ENCODE data around the gene ATXN10.

ATXN10 gene

DNA sequence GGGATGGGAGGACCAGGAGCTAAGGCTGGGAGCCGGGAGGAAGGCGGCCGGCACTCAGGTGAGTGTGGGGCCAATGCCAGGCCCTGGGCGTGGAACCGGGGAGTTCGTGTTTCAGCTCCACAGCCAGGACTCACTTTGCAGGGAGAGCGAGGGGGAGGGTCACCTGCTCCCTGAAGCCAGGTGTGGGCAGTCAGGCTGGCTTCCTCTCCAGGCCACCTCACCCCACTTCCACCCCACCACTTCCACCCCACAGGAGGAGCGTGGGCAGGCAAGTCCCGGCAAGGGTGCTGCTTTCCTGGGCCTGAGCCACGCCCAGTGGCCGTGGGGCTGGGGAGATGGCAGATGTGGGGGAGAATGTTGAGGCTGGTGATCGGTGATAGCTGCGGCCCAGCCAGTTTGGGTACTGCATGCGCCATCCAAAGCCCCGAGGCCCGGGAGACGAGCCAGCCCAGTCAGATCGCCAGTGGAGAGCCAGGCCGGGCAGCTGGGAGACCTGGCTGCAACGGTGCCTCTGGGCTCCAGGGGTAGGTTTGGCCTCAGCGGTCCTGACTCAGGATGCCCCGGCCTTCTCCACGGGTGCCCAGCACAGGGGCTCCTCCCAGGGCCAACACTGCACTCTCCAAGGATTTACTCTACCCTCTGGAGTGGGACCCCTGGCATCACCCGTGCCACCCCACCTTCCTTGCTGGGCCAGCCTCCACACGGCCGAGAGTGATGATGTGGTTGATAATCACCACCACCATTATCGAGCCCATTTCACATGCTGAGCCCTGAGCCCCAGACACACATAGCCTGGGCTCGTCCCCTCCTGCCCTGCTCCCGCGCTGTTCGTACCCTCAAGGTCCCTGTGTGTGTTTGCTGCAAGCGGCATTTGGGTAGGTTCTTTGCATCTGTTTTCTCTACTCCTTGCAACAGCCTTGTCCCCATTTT, 211.5 kb downstream of the ATXN10 start:
- DNase-seq: no peak

- DNase-seq: no peak
Measured at GRCh38 chr22:45883811-45884170, 212.2 kb downstream of the ATXN10 start.

DNA sequence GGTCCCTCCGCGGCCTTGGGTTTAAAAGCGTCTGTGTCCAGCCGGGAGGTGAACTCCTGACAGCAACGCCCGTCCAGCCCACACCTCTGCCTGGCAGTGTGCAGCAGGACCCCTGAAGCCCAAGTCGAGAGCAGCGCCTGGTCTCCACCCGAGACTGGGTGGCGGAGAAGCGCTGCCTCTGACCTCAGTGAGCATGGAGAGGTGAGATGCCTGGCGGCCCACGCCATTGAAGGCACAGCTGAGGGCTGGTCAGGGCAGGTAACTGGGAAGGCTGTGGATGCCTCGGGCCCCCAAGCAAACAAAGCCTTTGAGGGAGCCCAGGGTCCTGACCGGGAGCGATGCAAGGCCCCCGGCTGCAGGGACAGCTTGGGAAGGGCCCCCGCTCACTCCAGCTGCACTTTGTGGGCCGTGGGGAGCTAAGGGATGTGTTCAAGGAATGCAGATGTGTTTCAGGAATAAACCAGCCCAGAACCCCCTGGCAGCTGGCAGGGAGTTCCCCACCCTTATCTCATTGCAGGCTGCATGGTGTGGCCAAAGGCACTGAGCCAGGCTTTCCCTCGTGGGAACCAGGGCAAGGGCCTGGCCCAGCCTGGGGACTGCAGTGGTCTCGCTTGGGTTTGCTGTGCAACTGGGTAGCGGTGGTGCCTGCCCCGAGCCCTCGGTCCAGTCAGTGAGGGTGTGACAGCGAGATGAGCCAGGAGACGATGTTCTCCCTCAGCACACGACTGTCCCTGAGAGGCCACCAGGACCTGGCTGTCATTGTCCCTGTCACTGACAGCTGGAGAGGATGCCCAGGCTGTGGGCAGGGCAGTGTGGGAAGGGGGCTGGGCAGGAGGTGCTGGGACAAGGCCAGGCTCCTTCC, 212.8 kb downstream of the ATXN10 start:
- DNase-seq: no peak

- no peak for DNase-seq
Measured at GRCh38 chr22:45885171-45885840, 213.7 kb downstream of the ATXN10 start.

DNA sequence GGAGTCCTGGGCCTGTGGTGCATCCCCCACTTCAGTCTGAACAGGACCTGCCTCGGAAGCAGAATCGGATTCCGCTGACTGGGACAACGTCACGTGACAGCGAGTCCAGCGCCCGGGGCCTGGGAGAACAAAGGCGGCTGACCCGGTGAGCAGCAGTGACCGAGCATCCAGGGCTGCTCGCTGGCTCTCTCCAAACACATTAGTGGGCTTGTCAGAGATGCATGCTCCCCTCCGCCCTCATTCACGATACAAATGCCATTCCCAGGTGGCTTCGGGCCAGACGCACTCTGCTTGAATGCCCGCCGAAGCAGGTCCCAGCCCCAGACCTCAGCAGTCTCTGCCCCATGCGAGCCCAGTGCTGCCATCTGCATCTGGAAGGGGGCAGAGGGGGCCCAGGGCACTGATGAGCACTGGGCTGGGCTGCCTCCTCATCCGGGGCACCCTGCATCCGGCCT, 214.3 kb downstream of the ATXN10 start:
- DNase-seq: no peak

DNA sequence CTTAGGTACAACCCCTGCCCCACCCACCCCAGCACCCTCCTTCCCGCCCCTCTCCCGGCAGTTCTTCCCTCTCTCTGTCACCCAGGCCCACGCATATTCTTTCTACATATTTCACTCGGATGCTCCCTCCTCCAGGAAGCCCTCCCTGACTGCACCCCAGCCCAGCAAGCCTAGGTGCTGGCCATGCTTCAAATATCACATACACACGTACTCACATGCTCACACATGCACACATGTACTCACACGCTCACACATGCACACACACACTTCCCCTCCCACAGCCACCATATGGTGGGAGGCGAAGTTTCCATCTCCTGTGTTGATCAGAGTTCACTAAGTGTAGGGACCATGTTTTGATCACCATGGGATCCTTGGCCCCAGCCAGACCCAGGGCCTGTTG, 214.9 kb downstream of the ATXN10 start:
- DNase-seq: no peak

DNA sequence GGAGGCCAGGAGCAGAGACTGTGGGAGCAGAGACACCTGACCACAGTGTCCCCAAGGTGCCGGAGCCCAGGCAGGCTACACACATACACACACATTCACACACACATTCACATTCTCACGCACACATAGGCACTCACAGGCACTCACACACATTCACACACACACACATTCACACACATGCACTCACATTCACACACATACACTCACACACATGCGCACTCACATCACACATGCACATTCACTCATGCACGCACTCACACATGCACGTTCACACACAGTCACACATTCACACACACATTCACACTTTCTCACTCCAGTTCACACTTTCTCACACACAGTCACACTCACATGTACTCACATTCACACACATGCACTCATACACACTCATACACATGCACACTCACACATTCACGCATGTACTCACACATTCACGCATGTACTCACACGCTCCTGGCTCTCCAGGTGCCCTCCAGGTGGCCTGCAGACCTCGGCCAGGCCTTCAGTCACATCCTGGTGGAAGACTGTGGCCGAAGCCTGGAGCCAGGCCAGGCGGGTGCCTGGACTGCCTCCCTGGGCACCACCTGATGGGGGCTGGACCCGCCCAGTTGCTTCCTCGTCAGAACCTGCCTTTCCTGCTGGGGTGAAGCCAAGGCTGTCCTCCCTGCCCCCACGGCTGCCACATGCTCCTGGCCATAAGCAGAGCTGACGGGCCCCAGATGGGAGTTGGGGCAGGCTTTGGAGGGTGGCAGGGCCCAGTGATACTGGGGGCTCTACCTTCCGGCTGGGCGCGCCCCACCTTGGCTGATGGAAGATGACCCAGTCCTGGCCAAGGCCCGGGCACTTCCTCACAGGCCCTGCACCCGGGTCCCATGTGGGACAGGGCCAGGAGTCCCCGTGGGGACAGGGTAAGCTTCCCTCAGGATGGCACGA, 215.8 kb downstream of the ATXN10 start:
- DNase-seq: no peak

DNA sequence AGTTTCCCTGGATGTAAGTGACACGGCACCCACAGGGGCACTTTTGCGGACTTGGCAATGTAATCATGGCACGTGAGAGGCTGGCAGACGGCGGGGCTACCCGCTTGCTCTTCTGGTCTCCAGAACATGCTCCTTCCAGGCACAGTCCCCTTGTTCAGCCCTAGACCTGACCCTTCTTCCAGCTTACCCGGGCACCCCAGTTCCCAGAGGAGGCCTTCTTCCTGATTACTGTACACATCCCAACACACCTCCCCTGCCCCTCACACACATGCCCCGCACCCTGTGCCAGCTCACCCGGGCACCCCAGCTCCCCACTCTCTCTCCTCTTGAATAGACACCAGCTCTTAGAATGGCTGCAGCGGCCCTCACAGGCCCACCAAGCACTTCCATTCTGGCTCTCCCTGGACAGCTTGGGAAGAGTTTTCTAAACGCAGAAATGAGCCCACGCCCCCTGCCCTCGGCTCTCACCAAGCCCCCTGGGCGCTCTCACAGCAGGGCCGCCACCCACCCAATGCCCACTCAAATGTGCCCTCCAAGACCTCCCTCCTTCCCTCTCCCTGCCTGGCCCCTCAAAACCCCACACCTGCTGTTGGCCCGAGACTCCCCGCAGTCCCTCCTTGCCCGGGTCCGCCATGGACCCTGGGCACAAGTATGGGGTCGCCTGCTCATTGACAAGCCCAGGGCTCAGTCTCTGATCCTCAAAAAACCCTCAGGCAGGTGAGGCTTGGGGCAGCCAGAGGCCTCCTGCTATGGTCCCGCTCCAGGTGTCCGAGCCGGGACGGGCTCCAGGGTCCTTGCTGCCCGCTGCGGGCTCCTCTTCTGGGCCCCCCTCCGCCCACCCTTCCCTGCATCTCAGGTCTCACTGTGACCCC, 216.8 kb downstream of the ATXN10 start:
- DNase-seq: no peak

DNA sequence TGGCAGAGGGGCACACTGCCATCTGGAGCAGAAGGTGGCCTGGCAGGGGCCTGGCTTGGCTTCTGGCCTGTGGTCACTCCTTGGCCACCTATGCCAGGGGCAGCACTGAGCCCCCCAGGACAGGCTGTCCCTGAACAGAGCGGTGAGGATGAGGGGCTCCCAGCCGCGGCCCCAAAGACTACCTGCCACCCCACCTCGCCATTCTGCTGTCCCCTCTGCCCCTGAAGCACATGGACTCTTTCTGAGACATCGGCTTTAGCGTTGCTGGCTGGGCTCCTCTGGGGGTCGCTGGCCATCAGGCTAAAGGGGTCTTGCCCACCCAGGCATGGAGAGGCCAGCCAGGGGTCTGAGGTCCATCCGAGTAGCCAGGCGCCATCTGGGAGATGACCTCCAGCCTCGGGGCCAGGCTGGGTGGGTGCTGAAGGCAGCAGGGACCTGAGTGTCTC, 217.5 kb downstream of the ATXN10 start:
- DNase-seq: no peak

- no peak for DNase-seq
Measured at GRCh38 chr22:45889539-45890350, 218.1 kb downstream of the ATXN10 start.

- DNase-seq: no peak
Measured at GRCh38 chr22:45890351-45890635, 218.7 kb downstream of the ATXN10 start.

- no peak for DNase-seq
Measured at GRCh38 chr22:45891021-45891421, 219.4 kb downstream of the ATXN10 start.

DNA sequence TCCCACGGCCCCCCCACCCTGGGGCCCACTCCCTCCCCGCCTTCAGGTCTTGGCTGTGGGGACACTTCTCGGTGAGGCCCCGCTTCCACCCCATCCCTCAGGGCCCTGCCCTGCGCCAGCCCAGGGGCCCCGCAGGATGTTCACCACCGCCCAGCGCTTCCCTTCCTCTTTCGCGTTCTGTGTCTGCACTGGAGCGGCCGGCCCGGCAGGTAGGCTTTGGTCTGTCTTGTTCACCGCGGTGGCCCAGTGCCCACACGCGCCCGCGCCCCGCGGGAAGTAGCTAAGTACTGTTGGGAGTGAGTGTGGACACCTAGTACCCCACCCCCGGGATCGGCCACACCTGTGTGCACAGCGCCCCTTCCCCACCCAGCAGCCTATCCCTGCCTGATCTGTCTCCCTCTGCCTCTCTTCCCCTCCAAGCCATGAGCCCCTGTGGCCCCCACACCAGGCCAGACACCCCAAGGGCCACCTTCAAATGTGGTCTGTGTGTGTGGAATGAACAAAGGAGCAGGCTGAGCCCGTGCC, 219.9 kb downstream of the ATXN10 start:
- no peak for DNase-seq

DNA sequence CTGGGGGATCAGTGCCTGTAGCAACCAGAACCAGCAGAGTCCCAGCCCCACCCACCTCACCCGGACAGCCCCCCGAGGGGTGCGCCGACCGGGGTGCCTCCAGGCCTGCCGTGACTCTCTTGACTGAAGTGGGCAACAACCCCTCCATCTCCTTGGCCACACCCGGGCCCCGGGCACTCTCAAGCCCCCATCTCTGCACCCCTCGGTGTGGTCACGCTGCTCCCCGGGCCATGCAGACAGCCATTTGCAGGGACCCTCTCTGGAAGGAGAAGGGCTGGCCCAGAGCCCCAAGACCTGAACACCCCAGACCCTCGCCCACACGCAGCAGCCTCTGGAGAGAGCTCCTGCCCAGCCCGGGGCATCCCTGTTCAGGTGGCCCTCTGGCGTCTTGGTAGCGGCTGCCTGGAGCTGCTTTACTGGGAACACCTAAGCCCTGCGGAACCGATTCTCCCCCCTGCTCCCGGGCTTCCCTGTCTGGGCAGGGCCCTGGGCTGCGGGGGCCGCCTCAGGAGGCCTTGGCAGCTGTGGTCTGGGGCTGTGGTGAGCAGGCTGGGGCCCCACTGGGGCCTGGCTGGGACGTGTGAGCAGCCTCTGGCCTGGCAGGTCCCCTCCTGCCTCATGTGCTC, 220.5 kb downstream of the ATXN10 start:
- DNase-seq: no peak

- no peak for DNase-seq
Measured at GRCh38 chr22:45892681-45893461, 221.2 kb downstream of the ATXN10 start.

DNA sequence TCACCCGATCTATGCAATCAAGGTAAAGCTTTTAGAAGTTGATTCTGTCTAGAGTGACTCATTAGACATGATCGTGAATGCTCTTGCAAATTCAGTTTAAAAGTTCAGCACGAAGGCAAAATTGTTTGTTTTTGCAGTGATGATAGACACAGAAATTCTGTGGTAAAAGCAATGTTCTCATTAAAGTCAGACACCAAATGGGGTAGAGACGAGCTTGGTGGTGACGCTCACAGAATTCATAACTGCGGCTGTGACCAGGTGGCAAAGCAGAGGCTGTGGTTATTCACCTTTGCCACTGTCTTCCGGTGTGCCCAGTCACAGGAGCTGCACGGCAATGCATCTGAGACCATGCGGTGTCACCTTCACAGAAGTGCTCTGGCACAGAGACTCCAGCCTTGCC, 221.9 kb downstream of the ATXN10 start:
- DNase-seq: no peak
